Measurements from ENCODE around the gene ACVR2A. TPM values are rescaled to one million over a fixed set of nuclear protein-coding genes. Genes with fewer than 3 reads are reported as not detected.

Gene ACVR2A
- total RNA-seq, 4 donors from 2014 or later, result 17.7 to 26.4 (median 19.1) TPM

GRCh38 chr2:147854557-147855134 lies 9.8 kb downstream of the ACVR2A start:
- Histone ChIP-seq H3K36me3 (no peaks in the 10 kb centered on the region), H3K4me1 (peaks cover 0 to 45% (median 3%) of the 10 kb centered on the region in 4 donors), H3K9me3 (no peaks in the 10 kb centered on the region), H3K27me3 (no peaks in the 10 kb centered on the region), H3K4me3 (no peak overlapping the region), H3K27ac (no peak overlapping the region)
- TF ChIP-seq EP300 (IDR thresholded peaks at IDR 0.05), result no peak
- TF ChIP-seq CTCF (IDR thresholded peaks at IDR 0.05), result no peak
- no peak for TF ChIP-seq POLR2A (IDR thresholded peaks at IDR 0.05)
- 93 to 95% methylated on average over 6 of the region's 6 CpGs for WGBS, 2 donors
- DNase-seq (ENCODE audit: low spot score in 2 of 2), result no peak

- Histone ChIP-seq H3K4me3 (no peak overlapping the region), H3K36me3 (no peaks in the 10 kb centered on the region), H3K27me3 (no peaks in the 10 kb centered on the region), H3K27ac (no peak overlapping the region), H3K4me1 (peaks cover 0 to 45% (median 8%) of the 10 kb centered on the region in 4 donors), H3K9me3 (no peaks in the 10 kb centered on the region)
- DNase-seq (ENCODE audit: low spot score in 2 of 2), result no peak
- TF ChIP-seq POLR2A (IDR thresholded peaks at IDR 0.05), result no peak
- no peak for TF ChIP-seq CTCF (IDR thresholded peaks at IDR 0.05)
- TF ChIP-seq EP300 (IDR thresholded peaks at IDR 0.05), result no peak
Measured at GRCh38 chr2:147855316-147855715, 10.5 kb downstream of the ACVR2A start.

GRCh38 chr2:147855977-147856376 lies 11.1 kb downstream of the ACVR2A start:
- Histone ChIP-seq H3K9me3 (no peaks in the 10 kb centered on the region), H3K36me3 (no peaks in the 10 kb centered on the region), H3K4me3 (no peak overlapping the region), H3K4me1 (peaks cover 0 to 41% (median 8%) of the 10 kb centered on the region in 4 donors), H3K27ac (no peak overlapping the region), H3K27me3 (no peaks in the 10 kb centered on the region)
- TF ChIP-seq EP300 (IDR thresholded peaks at IDR 0.05) (no peak), POLR2A (IDR thresholded peaks at IDR 0.05) (no peak), CTCF (IDR thresholded peaks at IDR 0.05) (no peak)
- no peak for DNase-seq (ENCODE audit: low spot score in 2 of 2)

- Histone ChIP-seq H3K27me3 (no peaks in the 10 kb centered on the region), H3K9me3 (no peaks in the 10 kb centered on the region), H3K4me1 (peaks cover 0 to 37% (median 8%) of the 10 kb centered on the region in 4 donors), H3K27ac (no peak overlapping the region), H3K4me3 (no peak overlapping the region), H3K36me3 (no peaks in the 10 kb centered on the region)
- WGBS, 2 donors, result 86 to 94% methylated on average over 1 of the region's 1 CpG
- DNase-seq (ENCODE audit: low spot score in 2 of 2), result no peak
- TF ChIP-seq EP300 (IDR thresholded peaks at IDR 0.05) (no peak), POLR2A (IDR thresholded peaks at IDR 0.05) (no peak), CTCF (IDR thresholded peaks at IDR 0.05) (no peak)
Measured at GRCh38 chr2:147860009-147860408, 15.2 kb downstream of the ACVR2A start.

- H3K9me3 ChIP-seq, result no peaks in the 10 kb centered on the region
- H3K4me1 ChIP-seq, result peaks cover 0 to 28% (median 8%) of the 10 kb centered on the region in 4 donors
- no peak overlapping the region for H3K4me3 ChIP-seq
- WGBS, 2 donors, result 49 to 60% methylated on average over 2 of the region's 2 CpGs
- no peaks in the 10 kb centered on the region for H3K36me3 ChIP-seq
- no peak for DNase-seq (ENCODE audit: low spot score in 2 of 2)
- no peaks in the 10 kb centered on the region for H3K27me3 ChIP-seq
- no peak for TF ChIP-seq POLR2A (IDR thresholded peaks at IDR 0.05)
- no peak overlapping the region for H3K27ac ChIP-seq
Measured at GRCh38 chr2:147862859-147863516, 18.2 kb downstream of the ACVR2A start.
